ENCODE data around the gene HSPB7.
"Not testable (repeated sequence)": the region's sequence is repeated elsewhere in the genome, so short reads cannot be mapped to it uniquely, and the experiment has no call there.

The HSPB7 gene

DNA sequence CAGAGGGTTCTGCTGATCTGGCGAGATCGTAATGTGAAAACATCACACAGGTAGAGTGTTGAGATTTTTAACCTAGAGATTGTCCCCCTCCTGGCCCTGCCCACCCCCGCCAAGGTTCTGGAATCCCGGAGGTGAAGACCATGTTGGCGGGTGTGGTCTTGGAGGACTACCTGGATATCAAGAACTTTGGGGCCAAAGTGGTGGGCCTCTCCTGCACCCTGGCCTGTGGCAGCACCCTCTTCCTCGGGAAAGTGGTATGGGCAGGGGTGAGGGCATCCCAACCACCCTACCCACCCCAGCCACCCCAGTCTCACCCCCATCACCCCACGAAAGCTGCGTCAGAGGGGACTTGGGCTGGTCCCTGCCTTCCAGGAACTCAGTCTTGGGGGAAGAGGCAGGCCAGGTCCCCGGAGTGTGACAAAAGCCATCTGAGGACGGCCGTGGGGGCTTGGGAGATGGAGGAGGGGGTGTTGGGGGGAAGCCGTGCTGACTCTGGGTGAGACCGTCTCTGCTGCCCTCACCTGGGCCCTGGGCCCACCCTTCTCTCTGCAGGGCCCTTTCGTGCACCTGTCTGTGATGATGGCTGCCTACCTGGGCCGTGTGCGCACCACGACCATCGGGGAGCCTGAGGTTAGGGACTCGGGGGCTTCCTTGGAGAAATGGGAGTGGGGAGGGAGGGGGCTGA lies 30.1 kb upstream of the HSPB7 start:
- POLR2A ChIA-PET, result no interaction called here
- CTCF ChIA-PET, result interaction anchor here (1.4 to 1.6 kb wide), 2 partner anchors 8 to 40 kb away, joined by 3 to 4 read pairs; no protein-coding TSS in a partner anchor
- TF ChIP-seq, protein P1, sequence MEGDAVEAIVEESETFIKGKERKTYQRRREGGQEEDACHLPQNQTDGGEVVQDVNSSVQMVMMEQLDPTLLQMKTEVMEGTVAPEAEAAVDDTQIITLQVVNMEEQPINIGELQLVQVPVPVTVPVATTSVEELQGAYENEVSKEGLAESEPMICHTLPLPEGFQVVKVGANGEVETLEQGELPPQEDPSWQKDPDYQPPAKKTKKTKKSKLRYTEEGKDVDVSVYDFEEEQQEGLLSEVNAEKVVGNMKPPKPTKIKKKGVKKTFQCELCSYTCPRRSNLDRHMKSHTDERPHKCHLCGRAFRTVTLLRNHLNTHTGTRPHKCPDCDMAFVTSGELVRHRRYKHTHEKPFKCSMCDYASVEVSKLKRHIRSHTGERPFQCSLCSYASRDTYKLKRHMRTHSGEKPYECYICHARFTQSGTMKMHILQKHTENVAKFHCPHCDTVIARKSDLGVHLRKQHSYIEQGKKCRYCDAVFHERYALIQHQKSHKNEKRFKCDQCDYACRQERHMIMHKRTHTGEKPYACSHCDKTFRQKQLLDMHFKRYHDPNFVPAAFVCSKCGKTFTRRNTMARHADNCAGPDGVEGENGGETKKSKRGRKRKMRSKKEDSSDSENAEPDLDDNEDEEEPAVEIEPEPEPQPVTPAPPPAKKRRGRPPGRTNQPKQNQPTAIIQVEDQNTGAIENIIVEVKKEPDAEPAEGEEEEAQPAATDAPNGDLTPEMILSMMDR (IDR thresholded peaks at IDR 0.05; ENCODE audit: control extremely low read depth, extremely low read depth, low read depth, missing control alignments), result no peak
- DNase-seq (ENCODE audit: extremely low spot score), result no peak

DNA sequence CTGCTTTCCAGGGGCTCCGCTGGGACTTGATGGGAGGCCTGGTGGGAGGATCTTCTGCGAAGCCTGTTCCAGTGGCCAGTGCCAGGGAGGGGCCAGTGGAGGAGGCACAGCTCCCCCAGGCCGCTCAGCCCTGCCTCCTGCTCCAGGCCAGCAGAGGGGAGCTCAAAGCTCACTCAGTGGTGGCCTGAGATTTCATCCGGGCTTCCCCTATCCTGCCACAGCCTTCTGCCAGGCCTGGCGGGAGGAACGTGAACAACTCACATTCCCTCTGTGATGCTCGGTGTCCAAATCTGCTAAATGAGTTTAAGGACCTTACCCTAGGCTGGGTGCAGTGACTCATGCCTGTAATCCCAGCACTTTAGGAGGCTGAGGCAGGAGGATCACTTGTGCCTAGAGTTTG lies 29.0 kb upstream of the HSPB7 start:
- ChIA-PET CTCF (interaction anchor here (1.4 to 1.6 kb wide), 2 partner anchors 9 to 39 kb away, joined by 3 to 4 read pairs; no protein-coding TSS in a partner anchor), POLR2A (no interaction called here)
- TF ChIP-seq, protein P1 (IDR thresholded peaks at IDR 0.05; ENCODE audit: control extremely low read depth, extremely low read depth, low read depth, missing control alignments), result no peak
- DNase-seq (ENCODE audit: extremely low spot score), result no peak

DNA sequence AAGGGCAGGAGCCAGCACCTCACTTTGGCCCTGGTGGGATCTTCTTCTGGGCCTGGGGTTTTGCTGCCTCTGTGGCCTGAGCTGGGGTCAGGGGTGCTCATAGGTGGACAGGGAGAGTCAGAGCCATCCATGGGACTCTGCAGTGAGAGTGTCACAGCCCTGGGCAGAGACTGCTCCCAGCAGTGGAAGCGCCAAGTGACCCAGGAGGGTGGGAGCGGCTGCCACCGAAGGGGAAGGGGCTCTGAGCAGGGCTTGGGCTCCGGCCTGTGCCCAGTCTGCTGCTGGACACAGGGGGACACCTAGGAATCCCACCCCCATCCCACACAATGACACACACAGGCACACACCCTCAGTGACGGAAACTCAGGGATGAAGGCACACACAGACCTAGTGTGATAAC lies 26.1 kb upstream of the HSPB7 start:
- TF ChIP-seq, protein P1 (IDR thresholded peaks at IDR 0.05; ENCODE audit: control extremely low read depth, extremely low read depth, low read depth, missing control alignments), result no peak
- CTCF ChIA-PET, result interaction anchor here (0.7 to 2.9 kb wide), 2 partner anchors 35 to 252 kb away, joined by 3 to 11 read pairs; no protein-coding TSS in a partner anchor
- POLR2A ChIA-PET, result no interaction called here
- DNase-seq (ENCODE audit: extremely low spot score), result no peak

DNA sequence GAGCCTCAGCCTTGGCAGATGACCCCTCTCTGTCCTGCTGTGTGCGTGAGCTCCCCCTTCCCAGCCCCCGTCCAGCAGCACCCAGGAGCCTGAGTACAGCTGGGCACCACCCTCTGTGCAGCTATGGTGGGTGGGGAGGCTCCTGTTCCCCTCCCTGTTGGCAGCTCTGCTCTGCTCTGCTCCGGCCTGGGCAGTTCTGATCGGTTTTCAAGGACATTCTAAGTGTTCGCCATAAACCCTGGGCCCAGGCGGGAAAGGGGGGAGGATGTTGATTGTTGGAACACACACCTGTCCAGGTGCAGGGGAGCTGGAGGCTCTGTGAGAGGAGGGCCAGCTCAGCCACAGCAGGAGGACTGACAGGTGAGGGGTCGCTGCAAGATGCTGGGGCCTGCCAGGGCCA lies 25.7 kb upstream of the HSPB7 start, which contains the start of gene CLCNKB:
Gene CLCNKB (plus strand): TSS at position 262 of the 400 bp plus-strand sequence. CDS start 711 bp downstream, outside the sequence.
- TF ChIP-seq, protein P1 (IDR thresholded peaks at IDR 0.05; ENCODE audit: control extremely low read depth, extremely low read depth, low read depth, missing control alignments), result no peak
- ChIA-PET CTCF (interaction anchor here (0.7 to 2.9 kb wide), 2 partner anchors 34 to 252 kb away, joined by 3 to 11 read pairs; no protein-coding TSS in a partner anchor), POLR2A (no interaction called here)
- no peak for DNase-seq (ENCODE audit: extremely low spot score)

DNA sequence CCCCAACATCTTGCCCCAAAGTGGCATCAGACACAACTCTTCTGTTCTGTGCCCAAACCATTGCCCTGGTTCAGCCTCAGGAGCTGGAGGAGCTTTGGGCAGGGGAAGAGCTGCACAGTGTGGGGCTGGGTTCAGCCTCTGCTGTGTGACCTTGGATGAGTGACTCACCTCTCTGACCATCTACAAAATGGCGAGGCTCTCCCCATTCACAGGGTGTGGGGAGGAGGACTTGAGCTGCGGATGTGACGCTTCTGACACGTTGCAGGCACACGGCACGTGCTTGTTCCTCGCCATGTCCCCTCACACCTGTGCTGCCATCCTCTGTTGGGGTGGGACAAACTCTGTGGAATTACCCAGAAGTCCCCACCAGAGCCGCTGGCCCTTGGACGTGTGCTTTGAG lies 24.8 kb upstream of the HSPB7 start:
- CTCF ChIA-PET, result not testable (repeated sequence)

DNA sequence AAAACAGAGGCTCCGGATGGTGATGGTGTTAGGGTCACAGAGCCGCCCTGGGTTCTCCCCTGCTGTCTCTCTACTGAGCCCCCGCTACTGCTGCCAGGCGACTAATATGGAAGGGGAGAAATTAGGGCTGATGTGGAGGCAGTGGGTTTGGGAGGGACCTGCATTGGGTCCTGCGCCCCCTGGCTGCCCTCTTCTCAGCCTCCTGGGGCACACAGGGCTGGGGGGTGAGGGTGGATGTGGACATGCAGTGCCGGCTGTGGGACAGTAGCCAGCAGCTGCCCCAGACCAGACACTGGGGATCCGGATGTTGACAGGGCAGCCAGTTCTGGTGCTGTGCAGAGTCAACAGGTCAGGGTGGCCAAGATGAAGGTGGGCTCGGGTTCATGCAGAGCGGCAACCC lies 24.3 kb upstream of the HSPB7 start:
- no peak for DNase-seq (ENCODE audit: extremely low spot score)
- ChIA-PET POLR2A (no interaction called here), CTCF (interaction anchor here (0.7 kb wide), 1 partner anchor 250 kb away, joined by 4 read pairs; no protein-coding TSS in a partner anchor)
- TF ChIP-seq, protein P1 (IDR thresholded peaks at IDR 0.05; ENCODE audit: control extremely low read depth, extremely low read depth, low read depth, missing control alignments), result no peak

More for the DNA sequence above, 24.8 kb upstream of the HSPB7 start:
- POLR2A ChIA-PET; DNase-seq (ENCODE audit: extremely low spot score): not testable (repeated sequence)

DNA sequence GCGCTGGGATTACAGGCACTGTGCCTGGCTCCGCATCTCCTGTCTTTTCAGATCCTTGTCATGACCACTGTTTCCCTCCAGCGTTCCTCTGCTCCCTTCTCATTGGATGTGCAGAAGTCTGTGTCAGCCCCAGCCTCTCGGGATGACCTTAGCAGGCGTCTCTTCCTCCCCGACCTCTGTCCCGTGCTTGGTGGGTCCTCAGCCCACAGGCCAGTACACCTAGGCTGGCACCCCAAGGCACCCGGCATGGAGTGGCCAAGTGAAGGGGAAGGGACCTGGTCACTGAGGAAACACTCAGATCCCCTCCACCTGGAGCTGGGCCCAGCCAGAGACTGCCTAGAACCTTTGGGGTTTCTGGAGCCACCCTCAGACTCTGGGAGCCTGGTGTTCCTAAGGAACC lies 23.4 kb upstream of the HSPB7 start:
- TF ChIP-seq, protein P1 (IDR thresholded peaks at IDR 0.05; ENCODE audit: control extremely low read depth, extremely low read depth, low read depth, missing control alignments), result no peak
- POLR2A ChIA-PET, result no interaction called here
- DNase-seq (ENCODE audit: extremely low spot score), result no peak
- CTCF ChIA-PET, result interaction anchor here (0.7 to 1.2 kb wide), 2 partner anchors 8 to 249 kb away, joined by 3 to 4 read pairs; no protein-coding TSS in a partner anchor

DNA sequence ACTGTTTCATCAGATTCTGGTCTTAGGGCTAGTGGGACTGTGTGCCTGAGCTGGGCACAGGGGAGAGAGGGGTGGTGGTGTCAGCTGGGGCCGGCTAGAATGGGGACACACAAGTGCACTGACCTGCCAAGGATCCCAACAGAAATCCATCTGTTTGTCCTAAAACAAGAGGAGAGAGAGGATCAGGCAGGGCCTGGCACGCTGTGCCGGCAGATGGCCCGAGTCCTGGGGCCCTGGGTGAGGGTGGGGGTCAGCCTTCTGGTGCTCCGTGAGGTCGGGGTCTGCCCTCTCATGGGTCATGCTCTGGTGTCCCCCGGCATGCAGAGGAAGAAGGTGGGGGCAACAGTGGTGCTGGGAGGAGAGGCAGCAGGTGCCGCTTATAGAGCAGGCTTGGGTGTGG lies 22.0 kb upstream of the HSPB7 start:
- CTCF ChIA-PET; DNase-seq (ENCODE audit: extremely low spot score); POLR2A ChIA-PET: not testable (repeated sequence)
